OCI-LY3 (cell line): ENCODE data around the gene NR2F1.

Experiments used
- H2AFZ ChIP-seq: fragments of 200-600, 300-600 bp; shearing (Covaris generic); 2 replicates; pipeline ENCODE4 v1.6.0; 2014; ENCODE audit warnings: antibody characterized with exemption, low read depth, low read length
- H3K27ac ChIP-seq: fragments of 200-600, 300-600 bp; sonication (generic); 2 replicates; pipeline ENCODE4 v1.5.1; 2014; ENCODE audit warnings: mild to moderate bottlenecking, low read length, moderate library complexity, mixed read lengths
- H3K27me3 ChIP-seq: fragments of 200-600, 300-600 bp; sonication (generic); 2 replicates; pipeline ENCODE4 v1.6.1; 2014; ENCODE audit warnings: low read depth, low read length, mixed read lengths
- H3K36me3 ChIP-seq: fragments of 200-600, 300-600 bp; sonication (generic); replicated peaks from 2 replicates; pipeline ENCODE3; 2014; ENCODE audit warnings: low read depth, low read length, mixed read lengths
- H3K4me1 ChIP-seq: fragments of 300-600, 200-600 bp; sonication (generic); 2 replicates; pipeline ENCODE4 v1.6.1; 2014; ENCODE audit warnings: low read length, mixed read lengths
- H3K4me2 ChIP-seq: fragments of 200-600, 300-600 bp; sonication (generic); 2 replicates; pipeline ENCODE4 v1.6.1; 2014; ENCODE audit warnings: low read length, mixed read lengths
- H3K4me3 ChIP-seq: fragments of 300-600, 200-600 bp; sonication (generic); 2 replicates; pipeline ENCODE4 v1.5.1; 2014; ENCODE audit warnings: antibody characterized with exemption, mild to moderate bottlenecking, low read length, moderate library complexity
- H3K79me2 ChIP-seq: fragments of 300-600, 200-600 bp; shearing (Covaris generic); 2 replicates; pipeline ENCODE4 v1.6.1; 2014; ENCODE audit warnings: mild to moderate bottlenecking, low read length, mixed read lengths
- H3K9ac ChIP-seq: fragments of 300-600, 200-600 bp; shearing (Covaris generic); 2 replicates; pipeline ENCODE4 v1.6.0; 2014; ENCODE audit warnings: mild to moderate bottlenecking, low read length, moderate library complexity
- H3K9me3 ChIP-seq: fragments of 200-600, 300-600 bp; shearing (Covaris generic); 2 replicates; pipeline ENCODE4 v1.6.1; 2014; ENCODE audit warnings: low read length, mixed read lengths; ENCODE audit not compliant: insufficient read depth
- H4K20me1 ChIP-seq: fragments of 200-600, 300-600 bp; sonication (generic); 2 replicates; pipeline ENCODE4 v1.6.1; 2016; ENCODE audit warnings: low read length, mixed read lengths; ENCODE audit not compliant: insufficient read depth
- CTCF ChIP-seq: fragments of 200-600, 300-600 bp; sonication (generic); IDR thresholded peaks from 2 replicates; pipeline ENCODE4 v1.5.1; 2014; ENCODE audit warnings: antibody characterized with exemption, low read length, low read depth
- EZH2phosphoT487 ChIP-seq: fragments of 200-600 bp; shearing (Covaris generic); IDR thresholded peaks from 2 replicates; pipeline ENCODE4 v1.6.1; 2018; ENCODE audit warnings: antibody characterized with exemption, mixed run types, low read depth

NR2F1 gene

GRCh38 chr5:93571114-93571949, 11.7 kb upstream of the NR2F1 start:
- Histone ChIP-seq H3K79me2 (no peaks in the 10 kb centered on the region), H3K27ac (no peak overlapping the region), H2AFZ (no peak overlapping the region), H3K27me3 (no peaks in the 10 kb centered on the region), H4K20me1 (no peaks in the 10 kb centered on the region), H3K36me3 (no peaks in the 10 kb centered on the region), H3K4me3 (no peak overlapping the region), H3K9me3 (no peaks in the 10 kb centered on the region), H3K4me2 (no peak overlapping the region), H3K9ac (no peak overlapping the region), H3K4me1 (no peaks in the 10 kb centered on the region)
- no peak for TF ChIP-seq CTCF
- TF ChIP-seq EZH2phosphoT487, result no peak

- H3K4me1 ChIP-seq, result no peaks in the 10 kb centered on the region
- no peak overlapping the region for H3K4me3 ChIP-seq
- no peak overlapping the region for H3K9ac ChIP-seq
- no peak overlapping the region for H2AFZ ChIP-seq
- TF ChIP-seq CTCF (no peak), EZH2phosphoT487 (no peak)
- H3K4me2 ChIP-seq, result no peak overlapping the region
- no peaks in the 10 kb centered on the region for H3K27me3 ChIP-seq
- H3K27ac ChIP-seq, result no peak overlapping the region
- H3K79me2 ChIP-seq, result no peaks in the 10 kb centered on the region
- H4K20me1 ChIP-seq, result no peaks in the 10 kb centered on the region
- no peaks in the 10 kb centered on the region for H3K36me3 ChIP-seq
- H3K9me3 ChIP-seq, result no peaks in the 10 kb centered on the region
Observed at GRCh38 chr5:93572101-93572607, 10.9 kb upstream of the NR2F1 start.

- no peaks in the 10 kb centered on the region for H3K79me2 ChIP-seq
- no peak overlapping the region for H3K4me2 ChIP-seq
- H3K36me3 ChIP-seq, result no peaks in the 10 kb centered on the region
- TF ChIP-seq CTCF, result no peak
- no peak for TF ChIP-seq EZH2phosphoT487
- H4K20me1 ChIP-seq, result no peaks in the 10 kb centered on the region
- no peak overlapping the region for H3K9ac ChIP-seq
- no peaks in the 10 kb centered on the region for H3K4me1 ChIP-seq
- H3K4me3 ChIP-seq, result no peak overlapping the region
- no peaks in the 10 kb centered on the region for H3K9me3 ChIP-seq
- H3K27ac ChIP-seq, result no peak overlapping the region
- no peaks in the 10 kb centered on the region for H3K27me3 ChIP-seq
- no peak overlapping the region for H2AFZ ChIP-seq
Observed at GRCh38 chr5:93572608-93573353, 10.2 kb upstream of the NR2F1 start.
